Right cardiac atrium (tissue), 5 donors: ENCODE measurements around the gene SERTAD1. TPM values are rescaled to one million over a fixed set of nuclear protein-coding genes. Genes with fewer than 3 reads are reported as not detected.

Experiments used
- ATAC-seq, 2 donors: fragments of 200-7000 bp; cut with Tn5 transposase; one replicate each; pipeline versions ENCODE4 v1.8.0 to v1.9.1; 2020; ENCODE audit warnings: moderate library complexity in 2 of 2, mild to moderate bottlenecking in 1 of 2
- DNase-seq, 3 donors: peaks; one replicate each; pipeline ENCODE4 v3.0.0-alpha.2; 2020
- H3K27ac ChIP-seq: one replicate; pipeline ENCODE4 v1.5.1; 2013; ENCODE audit warnings: mild to moderate bottlenecking, low read length, control low read depth, moderate library complexity
- H3K27me3 ChIP-seq: one replicate; pipeline ENCODE4 v1.6.1; 2013; ENCODE audit not compliant: control insufficient read depth, insufficient read depth
- H3K4me1 ChIP-seq: one replicate; pipeline ENCODE4 v1.6.1; 2013; ENCODE audit warnings: low read length; ENCODE audit not compliant: control insufficient read depth, insufficient read depth
- H3K4me3 ChIP-seq: one replicate; pipeline ENCODE4 v1.5.1; 2013; ENCODE audit warnings: low read length, control low read depth
- H3K9me3 ChIP-seq: one replicate; pipeline ENCODE4 v1.6.1; 2013; ENCODE audit warnings: low read length; ENCODE audit not compliant: control insufficient read depth
- WGBS: extraction: QIAGEN DNeasy Blood & Tissue Kit; methylation state at CpG from one replicate; pipeline ENCODE4 v1.1.7; 2013; 5-methylcytosine and 5-hydroxymethylcytosine counted together
- intact Hi-C, 4 donors: fragments of 100-400 bp; cut with DNase I; formaldehyde crosslinking; loops; one replicate each; pipeline versions ENCODE4 v1.11.0 to v1.14.0; 2022 to 2023
- long read RNA-seq, 4 donors: library from polyadenylated mRNA; unstranded; transcript quantifications; one replicate each; pipeline ENCODE4 v2.0.0, GENCODE V29; 2020 to 2021
- polyA plus RNA-seq: library from polyadenylated mRNA; stranded (reverse); fragments of 200-250 nt; gene quantifications from one replicate; pipeline ENCODE4 v1.2.3, GENCODE V29; 2013
- total RNA-seq, 4 donors: library from RNA; stranded (reverse); fragmentation: NEBNext Ultra II Directional; extraction: Animal tissue kit (Norgen Biotek cat#: 25700); gene quantifications; one replicate each; pipeline ENCODE4 v1.2.1, GENCODE V29; 2021
- donor health status: healthy with polysubstance abuse.
- donor health status: DM: no; HTN: yes; CAD: no.
- donor health status: DM: no; HTN: no; CAD: no.
- donor health status: DM: no; HTN: yes; CAD: no; lungs with severe emphysema.
- donor health status: DM: yes; HTN: yes; CAD: no.

SERTAD1 gene, protein sequence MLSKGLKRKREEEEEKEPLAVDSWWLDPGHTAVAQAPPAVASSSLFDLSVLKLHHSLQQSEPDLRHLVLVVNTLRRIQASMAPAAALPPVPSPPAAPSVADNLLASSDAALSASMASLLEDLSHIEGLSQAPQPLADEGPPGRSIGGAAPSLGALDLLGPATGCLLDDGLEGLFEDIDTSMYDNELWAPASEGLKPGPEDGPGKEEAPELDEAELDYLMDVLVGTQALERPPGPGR
- total RNA-seq = 10 to 100 TPM in 2 of 4 donors, 1 to 10 TPM in 2; 8.9 to 14.4 (median 9.7) TPM
- 18.4 TPM for polyA plus RNA-seq
- long read RNA-seq, donor 1, transcript SERTAD1-201 (2 exons, 2,114 nt) = major isoform, 10 of 13 reads
- long read RNA-seq, donor 1, partial matches to known transcripts = 0 of 13 reads
- long read RNA-seq, donor 1, other reads (novel, unspliced or antisense) = 3 of 13 reads
- long read RNA-seq, donor 2, transcript SERTAD1-201 (2 exons, 2,114 nt) = major isoform, 12 of 13 reads
- long read RNA-seq, donor 2, partial matches to known transcripts = 0 of 13 reads
- long read RNA-seq, donor 2, other reads (novel, unspliced or antisense) = 1 of 13 reads
- long read RNA-seq, donor 3, transcript SERTAD1-201 (2 exons, 2,114 nt) = major isoform, 32 of 33 reads
- long read RNA-seq, donor 3, partial matches to known transcripts = 0 of 33 reads
- long read RNA-seq, donor 3, other reads (novel, unspliced or antisense) = 1 of 33 reads
- long read RNA-seq, donor 4, transcript SERTAD1-201 (2 exons, 2,114 nt) = major isoform, 5 of 5 reads
- long read RNA-seq, donor 4, partial matches to known transcripts = 0 of 5 reads
- long read RNA-seq, donor 4, other reads (novel, unspliced or antisense) = 0 of 5 reads

DNA sequence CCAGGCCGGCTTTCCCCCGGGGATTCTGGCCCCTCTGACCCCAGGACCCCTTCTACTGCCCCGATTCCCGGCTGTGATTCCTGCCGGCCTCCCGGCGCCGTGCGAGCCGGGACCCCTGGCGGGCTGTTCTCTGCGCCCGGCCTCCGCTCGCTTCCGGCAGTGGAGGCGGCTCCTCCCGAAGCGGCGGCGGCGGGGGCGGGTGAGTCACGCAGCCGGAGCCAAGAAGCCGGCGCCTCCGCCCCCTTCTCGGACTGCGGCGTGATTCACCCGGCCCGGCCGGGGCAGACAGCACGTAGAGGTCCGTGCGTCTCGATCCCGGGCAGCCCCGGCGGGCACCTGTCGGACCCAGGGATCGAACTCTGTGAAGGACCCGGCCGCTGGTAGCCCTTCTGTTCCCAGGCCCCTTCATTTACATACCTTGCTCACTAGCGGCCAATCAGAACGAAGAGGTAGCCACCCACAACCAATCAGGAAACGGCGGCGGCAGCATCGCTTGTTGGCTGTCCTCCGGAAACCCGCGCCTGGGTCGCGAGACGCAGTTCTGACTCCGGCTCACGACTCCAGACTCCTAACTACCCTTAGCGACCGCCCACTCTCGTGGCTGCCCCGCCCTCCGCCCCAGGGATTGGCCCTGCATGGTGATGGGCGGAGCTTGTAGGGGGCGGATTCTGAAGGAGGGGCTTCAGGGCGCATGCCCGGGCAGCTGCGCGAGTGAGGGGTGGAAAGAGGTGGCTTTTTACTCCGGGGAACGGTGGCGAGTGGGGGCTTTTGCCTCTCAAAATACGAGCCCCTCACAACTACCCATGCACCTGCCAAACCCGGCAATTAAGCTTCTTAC is at the start of gene SERTAD1:
SERTAD1 (minus strand) TSS at position 543 of the 838 bp plus-strand sequence. CDS start 2,446 bp downstream, outside the sequence.
- Histone ChIP-seq H3K27me3 (no peaks in the 10 kb centered on the region), H3K4me1 (no peaks in the 10 kb centered on the region), H3K27ac (peak within 1 kb of the TSS; percentile 99), H3K9me3 (no peaks in the 10 kb centered on the region), H3K4me3 (peak within 1 kb of the TSS; percentile 97)
- DNase-seq (peak; percentile 99 to 100 (median 100)), ATAC-seq (peak; percentile 94 to 95)
- under 1% methylated on average over 75 of the region's 75 CpGs for WGBS
- intact Hi-C loops = no loop called here

- WGBS = 88% methylated on average over 4 of the region's 4 CpGs
- Histone ChIP-seq H3K4me1 (no peaks in the 10 kb centered on the region), H3K4me3 (no peak overlapping the region), H3K9me3 (no peaks in the 10 kb centered on the region), H3K27ac (no peak overlapping the region), H3K27me3 (no peaks in the 10 kb centered on the region)
- ATAC-seq (no peak), DNase-seq (peak in 1 of 3 donors; percentile 0)
- intact Hi-C loops = no loop called here
Observed at GRCh38 chr19:40474737-40475136, 48.9 kb upstream of the SERTAD1 start.

GRCh38 chr19:40472516-40472915 is 46.7 kb upstream of the SERTAD1 start:
- WGBS = 91% methylated on average over 13 of the region's 13 CpGs

DNA sequence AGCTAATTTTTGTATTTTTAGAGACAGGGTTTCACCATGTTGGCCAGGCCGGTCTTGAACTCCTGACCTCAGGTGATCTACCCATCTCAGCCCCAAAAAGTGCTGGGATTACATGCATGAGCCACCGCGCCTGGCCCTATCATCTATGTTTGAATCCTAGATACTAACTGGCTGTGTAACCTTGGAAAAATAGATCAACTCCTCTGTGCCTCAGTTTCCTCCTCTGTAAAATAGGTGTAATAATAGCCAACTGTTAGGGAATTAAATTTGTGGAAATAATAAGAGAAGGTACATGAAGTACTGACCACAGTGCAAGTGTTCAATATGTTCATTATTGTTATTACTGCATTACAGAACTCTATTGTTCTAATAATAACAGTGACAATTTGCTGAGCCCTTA is 45.3 kb upstream of the SERTAD1 start:
- ATAC-seq (no peak), DNase-seq (no peak)
- no peaks in the 10 kb centered on the region for H3K9me3 ChIP-seq
- intact Hi-C loops = no loop called here
- peaks cover 5% of the 10 kb centered on the region for H3K4me1 ChIP-seq
- WGBS = 97% methylated on average over 3 of the region's 3 CpGs
- H3K27me3 ChIP-seq = no peaks in the 10 kb centered on the region
- no peak overlapping the region for H3K4me3 ChIP-seq
- H3K27ac ChIP-seq = no peak overlapping the region

More at GRCh38 chr19:40472516-40472915, 46.7 kb upstream of the SERTAD1 start:
- intact Hi-C loops = no loop called here
- Histone ChIP-seq H3K9me3 (no peaks in the 10 kb centered on the region), H3K27ac (no peak overlapping the region), H3K4me1 (no peaks in the 10 kb centered on the region), H3K27me3 (no peaks in the 10 kb centered on the region), H3K4me3 (no peak overlapping the region)
- ATAC-seq (no peak), DNase-seq (peak in 1 of 3 donors; percentile 22)

- no peak overlapping the region for H3K4me3 ChIP-seq
- ATAC-seq = no peak
- H3K4me1 ChIP-seq = peaks cover 9% of the 10 kb centered on the region
- intact Hi-C loops = loop anchor here in 1 of 4 donors (10.0 kb wide), 1 partner anchor 136 kb away; the partner anchor contains the start of gene LTBP4
- no peak overlapping the region for H3K27ac ChIP-seq
- WGBS = 96% methylated on average over 6 of the region's 6 CpGs
- no peaks in the 10 kb centered on the region for H3K9me3 ChIP-seq
- DNase-seq = no peak
- H3K27me3 ChIP-seq = no peaks in the 10 kb centered on the region
Observed at GRCh38 chr19:40469011-40469410, 43.2 kb upstream of the SERTAD1 start.

DNA sequence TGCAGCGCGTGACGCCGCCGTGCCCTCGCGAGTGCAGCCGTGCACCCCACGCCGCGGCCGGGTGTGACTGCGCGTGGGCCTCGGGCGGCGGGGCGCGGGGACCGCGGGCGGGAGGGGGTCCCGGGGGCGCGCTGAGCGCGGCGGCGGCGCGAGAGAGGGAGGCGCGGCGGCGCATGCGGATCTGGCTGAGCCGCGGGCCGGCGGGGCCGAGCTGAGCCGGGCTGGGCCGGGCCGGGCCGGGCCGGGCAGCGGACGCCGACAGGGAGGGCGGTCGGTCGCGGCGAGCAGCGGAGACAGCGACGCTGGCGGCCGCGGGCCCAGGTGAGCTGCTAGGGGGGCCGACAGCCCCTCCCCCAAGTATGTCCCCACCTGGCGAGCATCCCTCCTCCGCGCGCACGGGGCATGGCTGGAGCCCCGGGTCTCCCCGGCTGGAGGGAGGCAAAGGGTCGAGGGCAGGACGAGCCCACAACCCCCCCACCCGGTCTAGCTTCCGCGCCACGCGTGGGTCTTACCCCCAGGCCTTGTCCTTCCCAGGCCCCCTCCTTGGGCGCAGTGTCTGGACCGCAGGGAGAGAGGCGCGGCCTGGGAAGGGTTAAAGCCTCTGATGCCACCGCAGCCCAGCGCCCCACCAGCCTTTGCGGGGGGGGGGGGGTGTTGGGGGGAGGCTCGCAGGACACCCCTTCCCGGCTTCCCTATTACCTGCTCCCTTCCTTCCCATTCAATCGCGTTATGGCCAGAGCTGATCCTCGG is 41.4 kb upstream of the SERTAD1 start, which contains the start of gene SPTBN4:
SPTBN4 (plus strand) TSS at position 17 of the 750 bp plus-strand sequence. CDS start 5,621 bp downstream, outside the sequence.
- intact Hi-C loops = loop anchor here in 1 of 4 donors (10.0 kb wide), 1 partner anchor 138 kb away; the partner anchor contains the start of gene LTBP4
- DNase-seq (peak; percentile 29 to 76 (median 58)), ATAC-seq (no peak)
- Histone ChIP-seq H3K4me1 (peaks cover 9% of the 10 kb centered on the region), H3K4me3 (peak within 1 kb of the TSS; percentile 58), H3K9me3 (no peaks in the 10 kb centered on the region), H3K27me3 (no peaks in the 10 kb centered on the region), H3K27ac (peak within 1 kb of the TSS; percentile 24)
- WGBS = 4% methylated on average over 85 of the region's 87 CpGs

DNA sequence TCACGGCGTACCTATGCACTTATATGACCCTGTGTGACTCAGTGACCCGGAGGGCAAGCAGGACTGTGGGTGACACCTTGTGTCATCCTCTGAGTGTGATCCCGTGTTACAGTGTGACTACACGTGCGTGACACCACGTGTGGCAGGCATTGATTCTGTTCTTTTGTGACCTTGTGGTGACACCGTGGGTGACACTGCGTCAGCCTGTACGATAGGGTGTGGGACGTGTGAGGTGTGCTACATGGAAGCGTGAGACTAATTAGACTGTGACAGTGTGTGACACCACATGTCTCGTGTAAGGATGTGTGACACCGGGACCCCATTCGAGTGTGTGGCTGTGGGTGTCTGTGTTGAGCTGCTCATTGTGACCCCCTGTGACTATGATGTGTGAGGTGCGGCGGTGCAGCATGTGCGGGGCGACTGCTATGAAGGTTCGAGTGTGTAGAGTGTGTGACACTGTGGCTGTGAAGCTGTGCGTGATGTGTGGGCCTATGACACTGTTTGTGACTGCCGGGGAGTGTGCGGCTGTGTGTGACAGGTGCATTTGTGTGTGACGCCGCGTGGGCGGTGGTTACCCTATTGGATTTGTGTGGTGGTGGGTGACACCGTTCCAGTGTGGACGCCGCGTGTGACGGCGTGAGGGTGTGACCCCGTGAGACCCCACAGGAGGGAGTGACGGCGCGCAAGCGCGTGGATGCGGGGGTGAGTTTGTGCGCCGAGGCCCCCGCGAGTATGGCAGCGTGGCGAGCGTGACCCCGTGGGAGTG is 40.6 kb upstream of the SERTAD1 start:
- peak; percentile 0 to 4 for ATAC-seq
- peak overlapping the region; percentile 58 for H3K4me3 ChIP-seq
- peak; percentile 57 to 81 (median 78) for DNase-seq
- WGBS = 13% methylated on average over 48 of the region's 48 CpGs
- intact Hi-C loops = loop anchor here in 1 of 4 donors (10.0 kb wide), 1 partner anchor 138 kb away; the partner anchor contains the start of gene LTBP4
- H3K4me1 ChIP-seq = peaks cover 9% of the 10 kb centered on the region
- peak overlapping the region; percentile 24 for H3K27ac ChIP-seq
- H3K27me3 ChIP-seq = no peaks in the 10 kb centered on the region
- no peaks in the 10 kb centered on the region for H3K9me3 ChIP-seq

DNA sequence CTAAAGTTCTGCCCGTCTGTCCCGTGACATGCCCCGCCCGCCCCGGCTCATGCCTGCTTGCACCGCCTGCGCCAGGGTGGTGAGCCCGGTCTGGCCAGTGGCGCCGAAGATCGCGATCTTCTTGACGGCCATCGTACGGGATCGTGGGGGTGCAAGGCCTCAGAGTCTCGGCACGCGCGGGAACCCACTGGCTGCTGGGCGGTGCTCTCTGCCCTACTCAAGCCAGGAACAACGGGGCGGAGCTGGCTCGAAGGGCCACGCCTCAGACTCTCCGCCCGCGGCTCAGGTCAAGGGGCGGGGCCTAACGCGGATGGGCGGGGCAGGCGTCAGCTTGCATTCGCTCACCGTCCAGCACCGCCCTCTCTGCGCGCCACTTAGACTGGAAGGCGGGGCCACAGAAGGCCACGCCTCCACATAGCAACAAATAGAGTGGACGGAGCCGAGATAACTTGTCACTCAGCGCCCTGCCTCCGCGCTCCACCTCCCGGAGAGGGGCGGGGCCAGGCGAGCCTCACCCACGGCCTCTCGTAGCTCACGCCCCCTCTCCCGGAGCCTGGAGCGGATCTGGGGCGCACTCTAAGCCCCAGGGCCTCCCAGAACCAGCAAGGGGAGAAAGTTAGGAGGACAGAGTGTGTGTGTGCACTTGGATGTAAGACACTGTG is 39.9 kb upstream of the SERTAD1 start, which contains the start of gene BLVRB:
BLVRB (minus strand) TSS at position 189 of the 662 bp plus-strand sequence; CDS start at position 132, 57 bp downstream.
- H3K27me3 ChIP-seq = no peaks in the 10 kb centered on the region
- H3K4me1 ChIP-seq = peaks cover 9% of the 10 kb centered on the region
- ATAC-seq (peak; percentile 97), DNase-seq (peak; percentile 99 to 100 (median 100))
- H3K9me3 ChIP-seq = no peaks in the 10 kb centered on the region
- H3K27ac ChIP-seq = peak within 1 kb of the TSS; percentile 86
- under 1% methylated on average over 54 of the region's 54 CpGs for WGBS
- intact Hi-C loops = loop anchor here in 1 of 4 donors (10.0 kb wide), 1 partner anchor 139 kb away; the partner anchor contains the start of gene LTBP4
- H3K4me3 ChIP-seq = peak within 1 kb of the TSS; percentile 77
